Measurements from ENCODE around the gene ARCN1. TPM values are rescaled to one million over a fixed set of nuclear protein-coding genes. Genes with fewer than 3 reads are reported as not detected.

Gene ARCN1
- total RNA-seq, 1 donor from 2014 or later: 140 TPM

DNA sequence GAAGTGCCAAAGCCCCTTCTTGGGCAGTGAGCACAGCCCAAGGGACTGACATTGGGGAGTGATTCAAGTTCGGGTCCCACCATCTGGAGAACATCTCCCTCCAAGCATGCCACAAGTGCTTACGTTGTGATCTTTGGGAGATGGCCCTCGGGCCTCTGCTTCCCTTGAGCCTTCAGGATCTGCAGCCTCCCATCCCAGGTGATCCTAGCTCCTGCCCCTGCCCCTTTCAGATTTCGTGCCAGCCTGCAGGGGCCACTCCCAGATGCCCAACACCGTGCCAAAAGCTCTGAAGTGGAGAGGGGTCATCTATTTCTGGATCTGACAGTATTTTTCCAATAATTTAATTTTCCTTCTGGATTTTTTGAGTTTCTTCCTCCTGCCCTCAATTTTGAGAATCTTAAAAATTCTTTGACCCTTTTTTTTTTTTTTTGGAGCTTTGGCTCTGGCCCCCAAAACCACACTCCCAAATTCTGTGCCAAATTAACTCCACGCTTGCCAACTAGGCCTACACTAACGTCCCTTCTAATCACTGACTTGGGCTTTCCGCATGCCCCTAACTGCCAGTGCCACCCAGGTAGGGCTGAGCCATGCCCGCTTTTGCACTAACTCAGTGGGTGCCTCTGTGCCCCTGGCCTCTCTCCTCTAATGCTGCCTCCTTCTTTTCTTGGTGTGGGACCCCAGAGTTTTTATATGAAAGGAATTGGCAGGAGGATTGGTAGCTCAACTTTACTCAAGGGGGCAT is 60.5 kb downstream of the ARCN1 start:
- H3K27ac Mint-ChIP-seq: no peak overlapping the region
- no peaks in the 10 kb centered on the region for H3K27me3 Mint-ChIP-seq (ENCODE audit: low read depth)
- H3K4me1 Mint-ChIP-seq: peaks cover 25% of the 10 kb centered on the region
- TF ChIP-seq, protein P1, sequence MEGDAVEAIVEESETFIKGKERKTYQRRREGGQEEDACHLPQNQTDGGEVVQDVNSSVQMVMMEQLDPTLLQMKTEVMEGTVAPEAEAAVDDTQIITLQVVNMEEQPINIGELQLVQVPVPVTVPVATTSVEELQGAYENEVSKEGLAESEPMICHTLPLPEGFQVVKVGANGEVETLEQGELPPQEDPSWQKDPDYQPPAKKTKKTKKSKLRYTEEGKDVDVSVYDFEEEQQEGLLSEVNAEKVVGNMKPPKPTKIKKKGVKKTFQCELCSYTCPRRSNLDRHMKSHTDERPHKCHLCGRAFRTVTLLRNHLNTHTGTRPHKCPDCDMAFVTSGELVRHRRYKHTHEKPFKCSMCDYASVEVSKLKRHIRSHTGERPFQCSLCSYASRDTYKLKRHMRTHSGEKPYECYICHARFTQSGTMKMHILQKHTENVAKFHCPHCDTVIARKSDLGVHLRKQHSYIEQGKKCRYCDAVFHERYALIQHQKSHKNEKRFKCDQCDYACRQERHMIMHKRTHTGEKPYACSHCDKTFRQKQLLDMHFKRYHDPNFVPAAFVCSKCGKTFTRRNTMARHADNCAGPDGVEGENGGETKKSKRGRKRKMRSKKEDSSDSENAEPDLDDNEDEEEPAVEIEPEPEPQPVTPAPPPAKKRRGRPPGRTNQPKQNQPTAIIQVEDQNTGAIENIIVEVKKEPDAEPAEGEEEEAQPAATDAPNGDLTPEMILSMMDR (IDR thresholded peaks at IDR 0.05; ENCODE audit: unreplicated experiment): no peak
- DNase-seq (ENCODE audit: low spot score in 2 of 2, unreplicated experiment in 2 of 2): no peak
- H3K4me3 Mint-ChIP-seq: no peak overlapping the region
- no peaks in the 10 kb centered on the region for H3K9me3 Mint-ChIP-seq
- peaks cover 26% of the 10 kb centered on the region for H3K36me3 Mint-ChIP-seq

DNA sequence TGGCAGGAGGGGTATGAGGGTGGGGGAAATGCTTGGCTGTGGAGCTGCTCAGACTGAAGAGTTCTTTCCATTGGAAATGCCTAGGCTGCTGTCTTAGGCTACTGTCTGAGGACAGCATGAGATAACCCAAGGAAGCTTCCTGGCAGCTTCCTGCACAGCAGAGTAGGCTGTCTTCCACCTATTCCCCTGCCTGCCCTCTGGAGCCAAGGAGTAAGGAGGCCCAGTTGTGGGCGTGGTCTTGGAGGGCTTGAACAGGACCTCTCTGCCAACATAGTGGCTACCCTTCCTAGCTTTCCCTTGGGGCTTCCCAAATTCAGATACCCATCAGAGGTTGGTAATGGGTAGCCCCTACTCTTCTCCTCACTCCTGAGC is 61.1 kb downstream of the ARCN1 start:
- no peaks in the 10 kb centered on the region for H3K27me3 Mint-ChIP-seq (ENCODE audit: low read depth)
- peaks cover 25% of the 10 kb centered on the region for H3K4me1 Mint-ChIP-seq
- peaks cover 22% of the 10 kb centered on the region for H3K36me3 Mint-ChIP-seq
- no peak overlapping the region for H3K27ac Mint-ChIP-seq
- no peak overlapping the region for H3K4me3 Mint-ChIP-seq
- TF ChIP-seq, protein P1 (IDR thresholded peaks at IDR 0.05; ENCODE audit: unreplicated experiment): no peak
- no peaks in the 10 kb centered on the region for H3K9me3 Mint-ChIP-seq
- no peak for DNase-seq (ENCODE audit: low spot score in 2 of 2, unreplicated experiment in 2 of 2)

DNA sequence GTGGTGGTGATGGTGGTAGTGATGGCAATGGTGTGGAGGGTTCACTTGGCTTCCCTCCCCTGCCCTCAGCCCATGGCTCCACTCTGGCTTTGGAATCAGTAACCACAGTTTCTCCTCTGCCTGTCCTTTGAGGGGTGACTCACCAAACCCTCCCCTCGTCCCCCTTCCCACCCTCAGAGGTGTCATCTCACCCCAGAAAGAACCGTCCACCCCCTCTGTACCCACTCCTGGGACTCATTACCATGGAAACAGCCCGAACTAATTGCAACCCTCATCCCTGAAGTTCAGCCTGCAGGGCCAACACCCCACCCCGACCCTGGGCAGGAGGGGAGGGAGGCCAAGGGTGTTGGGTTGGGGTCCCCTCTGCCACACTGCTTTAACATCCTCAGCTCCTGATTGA is 61.8 kb downstream of the ARCN1 start:
- Mint-ChIP-seq H3K4me3 (peak overlapping the region; percentile 28), H3K27ac (peak overlapping the region; percentile 87)
- no peak for DNase-seq (ENCODE audit: low spot score in 2 of 2, unreplicated experiment in 2 of 2)

DNA sequence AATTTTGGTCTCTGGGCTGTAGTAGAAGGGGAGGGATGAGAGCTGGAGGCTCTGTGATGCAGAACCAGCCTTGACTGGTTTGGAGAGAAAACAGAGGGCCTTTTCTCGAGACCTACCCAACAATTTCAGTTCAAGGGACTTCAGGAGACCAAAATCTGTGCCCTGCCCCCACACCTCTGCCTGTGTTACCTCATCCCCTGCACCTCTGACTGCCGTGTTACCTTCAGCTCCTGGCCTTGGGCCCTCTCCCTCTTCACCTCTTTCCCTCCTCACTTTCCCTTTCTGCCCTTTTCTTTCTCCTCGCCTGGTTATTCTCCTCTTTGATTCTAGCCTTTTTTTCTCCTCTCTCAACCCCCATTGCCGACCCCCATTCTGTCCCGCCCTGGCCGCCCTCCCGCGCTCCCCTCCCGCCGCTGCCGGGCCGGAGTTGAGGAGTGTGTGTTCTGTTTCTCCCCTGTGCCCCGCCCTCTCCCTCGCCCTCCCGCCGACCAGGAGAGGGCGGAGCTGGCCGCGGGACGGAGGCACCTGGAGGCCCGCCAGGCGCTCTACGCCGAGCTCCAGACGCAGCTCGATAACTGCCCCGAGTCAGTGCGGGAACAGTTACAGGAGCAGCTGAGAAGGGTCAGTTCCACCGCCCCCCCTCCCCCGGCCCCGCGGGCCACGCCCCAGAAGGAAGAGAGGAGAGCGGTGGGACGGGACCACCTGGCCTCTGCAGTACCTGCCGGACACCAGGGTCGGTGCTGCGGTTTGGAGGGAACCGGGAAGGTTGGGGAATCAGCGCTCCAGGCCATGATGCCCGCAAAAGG is 62.4 kb downstream of the ARCN1 start:
- Mint-ChIP-seq H3K4me3 (peak overlapping the region; percentile 59), H3K9me3 (no peaks in the 10 kb centered on the region), H3K27ac (peak overlapping the region; percentile 87), H3K36me3 (peaks cover 20% of the 10 kb centered on the region), H3K27me3 (ENCODE audit: low read depth) (no peaks in the 10 kb centered on the region), H3K4me1 (peaks cover 25% of the 10 kb centered on the region)
- TF ChIP-seq, protein P1 (IDR thresholded peaks at IDR 0.05; ENCODE audit: unreplicated experiment): no peak
- peak; percentile 76 to 86 for DNase-seq (ENCODE audit: low spot score in 2 of 2, unreplicated experiment in 2 of 2)

More for the DNA sequence above, 61.8 kb downstream of the ARCN1 start:
- Mint-ChIP-seq H3K9me3 (no peaks in the 10 kb centered on the region), H3K36me3 (peaks cover 20% of the 10 kb centered on the region), H3K27me3 (ENCODE audit: low read depth) (no peaks in the 10 kb centered on the region), H3K4me1 (peaks cover 25% of the 10 kb centered on the region)
- TF ChIP-seq, protein P1 (IDR thresholded peaks at IDR 0.05; ENCODE audit: unreplicated experiment): no peak

DNA sequence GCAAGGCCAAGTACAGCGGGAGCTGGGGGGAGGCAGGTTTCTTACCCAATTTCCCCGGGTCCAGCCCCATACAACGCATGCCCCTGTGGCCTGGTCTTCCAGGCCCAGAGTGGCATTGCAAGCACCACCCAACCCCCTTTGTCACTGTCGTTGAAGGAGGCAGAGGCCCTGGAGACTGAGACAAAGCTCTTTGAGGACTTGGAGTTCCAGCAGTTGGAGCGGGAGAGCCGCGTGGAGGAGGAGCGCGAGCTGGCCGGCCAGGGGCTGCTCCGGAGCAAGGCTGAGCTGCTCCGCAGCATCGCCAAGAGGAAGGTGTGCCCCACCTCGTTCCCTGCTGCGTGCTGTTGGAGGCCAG is 63.0 kb downstream of the ARCN1 start:
- DNase-seq (ENCODE audit: low spot score in 2 of 2, unreplicated experiment in 2 of 2): no peak
- Mint-ChIP-seq H3K27me3 (ENCODE audit: low read depth) (no peaks in the 10 kb centered on the region), H3K4me3 (peak overlapping the region; percentile 59), H3K4me1 (peaks cover 29% of the 10 kb centered on the region), H3K36me3 (peaks cover 20% of the 10 kb centered on the region), H3K9me3 (no peaks in the 10 kb centered on the region), H3K27ac (peak overlapping the region; percentile 89)
- TF ChIP-seq, protein P1 (IDR thresholded peaks at IDR 0.05; ENCODE audit: unreplicated experiment): no peak
